ENCODE measurements around the gene SP140L.
"Not testable (repeated sequence)": the region's sequence is repeated elsewhere in the genome, so short reads cannot be mapped to it uniquely, and the experiment has no call there.

The SP140L gene

GRCh38 chr2:230435431-230435830, 108.4 kb downstream of the SP140L start:
- H3K27ac ChIP-seq: peak overlapping the region; percentile 52
- H3K27me3 ChIP-seq: no peaks in the 10 kb centered on the region
- TF ChIP-seq, protein P1, sequence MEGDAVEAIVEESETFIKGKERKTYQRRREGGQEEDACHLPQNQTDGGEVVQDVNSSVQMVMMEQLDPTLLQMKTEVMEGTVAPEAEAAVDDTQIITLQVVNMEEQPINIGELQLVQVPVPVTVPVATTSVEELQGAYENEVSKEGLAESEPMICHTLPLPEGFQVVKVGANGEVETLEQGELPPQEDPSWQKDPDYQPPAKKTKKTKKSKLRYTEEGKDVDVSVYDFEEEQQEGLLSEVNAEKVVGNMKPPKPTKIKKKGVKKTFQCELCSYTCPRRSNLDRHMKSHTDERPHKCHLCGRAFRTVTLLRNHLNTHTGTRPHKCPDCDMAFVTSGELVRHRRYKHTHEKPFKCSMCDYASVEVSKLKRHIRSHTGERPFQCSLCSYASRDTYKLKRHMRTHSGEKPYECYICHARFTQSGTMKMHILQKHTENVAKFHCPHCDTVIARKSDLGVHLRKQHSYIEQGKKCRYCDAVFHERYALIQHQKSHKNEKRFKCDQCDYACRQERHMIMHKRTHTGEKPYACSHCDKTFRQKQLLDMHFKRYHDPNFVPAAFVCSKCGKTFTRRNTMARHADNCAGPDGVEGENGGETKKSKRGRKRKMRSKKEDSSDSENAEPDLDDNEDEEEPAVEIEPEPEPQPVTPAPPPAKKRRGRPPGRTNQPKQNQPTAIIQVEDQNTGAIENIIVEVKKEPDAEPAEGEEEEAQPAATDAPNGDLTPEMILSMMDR (IDR thresholded peaks at IDR 0.05): no peak
- no peaks in the 10 kb centered on the region for H3K9me3 ChIP-seq
- H3K4me3 ChIP-seq (ENCODE audit: low read depth in 1 of 2, low read length in 1 of 2): no peak overlapping the region
- peaks cover 27 to 42% of the 10 kb centered on the region in 2 experiments for H3K4me1 ChIP-seq (ENCODE audit: control insufficient read depth in 1 of 2, insufficient read depth in 1 of 2, low read depth in 1 of 2, low read length in 1 of 2)
- no peaks in the 10 kb centered on the region for H3K36me3 ChIP-seq

DNA sequence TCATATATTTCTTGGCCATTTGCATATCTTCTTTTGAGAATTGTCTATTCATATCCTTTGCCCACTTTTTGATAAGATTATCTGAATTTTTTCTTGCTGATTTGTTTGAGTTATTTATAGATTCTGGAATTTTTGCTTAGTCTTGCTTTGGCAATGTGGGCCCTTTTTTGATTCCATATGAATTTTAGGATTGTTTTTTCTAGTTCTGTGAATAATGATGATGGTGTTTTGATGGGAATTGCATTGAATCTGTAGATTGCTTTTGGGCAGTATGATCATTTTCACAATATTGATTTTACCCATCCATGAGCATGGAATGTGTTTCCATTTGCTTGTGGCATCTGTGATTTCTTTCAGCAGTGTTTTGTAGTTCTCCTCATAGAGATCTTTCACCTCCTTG, 112.1 kb downstream of the SP140L start:
- H3K4me1 ChIP-seq (ENCODE audit: control insufficient read depth in 1 of 2, insufficient read depth in 1 of 2, low read depth in 1 of 2, low read length in 1 of 2): peaks cover 43 to 45% of the 10 kb centered on the region in 2 experiments
- H3K36me3 ChIP-seq: peaks cover 15% of the 10 kb centered on the region
- peak overlapping the region; percentile 82 for H3K27ac ChIP-seq
- not testable (repeated sequence) for H3K4me3 ChIP-seq (ENCODE audit: low read depth in 1 of 2, low read length in 1 of 2); H3K27me3 ChIP-seq; H3K9me3 ChIP-seq

DNA sequence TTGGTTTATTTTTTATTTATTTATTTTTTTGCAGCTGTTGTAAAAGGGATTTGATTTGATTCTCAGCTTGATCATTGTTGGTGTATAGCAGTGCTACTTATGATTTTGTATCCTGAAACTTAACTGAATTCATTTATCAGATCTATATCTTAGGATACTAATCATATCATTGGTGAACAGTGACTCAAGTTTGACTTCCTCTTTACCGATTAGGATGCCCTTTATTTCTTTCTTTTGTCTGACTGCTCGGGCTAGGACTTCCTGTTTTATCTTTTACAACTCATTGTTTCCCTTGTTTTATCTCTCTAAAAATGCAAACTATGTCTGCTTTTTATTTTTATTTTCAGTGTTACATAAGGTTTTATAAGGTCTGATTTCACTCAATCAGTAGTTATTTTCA, 112.6 kb downstream of the SP140L start:
- peak overlapping the region; percentile 39 to 42 for H3K4me3 ChIP-seq (ENCODE audit: low read depth in 1 of 2, low read length in 1 of 2)
- peaks cover 41 to 44% of the 10 kb centered on the region in 2 experiments for H3K4me1 ChIP-seq (ENCODE audit: control insufficient read depth in 1 of 2, insufficient read depth in 1 of 2, low read depth in 1 of 2, low read length in 1 of 2)
- TF ChIP-seq, protein P1 (IDR thresholded peaks at IDR 0.05): no peak
- no peaks in the 10 kb centered on the region for H3K27me3 ChIP-seq
- H3K36me3 ChIP-seq: peaks cover 20% of the 10 kb centered on the region
- H3K27ac ChIP-seq: peak overlapping the region; percentile 82
- no peaks in the 10 kb centered on the region for H3K9me3 ChIP-seq

DNA sequence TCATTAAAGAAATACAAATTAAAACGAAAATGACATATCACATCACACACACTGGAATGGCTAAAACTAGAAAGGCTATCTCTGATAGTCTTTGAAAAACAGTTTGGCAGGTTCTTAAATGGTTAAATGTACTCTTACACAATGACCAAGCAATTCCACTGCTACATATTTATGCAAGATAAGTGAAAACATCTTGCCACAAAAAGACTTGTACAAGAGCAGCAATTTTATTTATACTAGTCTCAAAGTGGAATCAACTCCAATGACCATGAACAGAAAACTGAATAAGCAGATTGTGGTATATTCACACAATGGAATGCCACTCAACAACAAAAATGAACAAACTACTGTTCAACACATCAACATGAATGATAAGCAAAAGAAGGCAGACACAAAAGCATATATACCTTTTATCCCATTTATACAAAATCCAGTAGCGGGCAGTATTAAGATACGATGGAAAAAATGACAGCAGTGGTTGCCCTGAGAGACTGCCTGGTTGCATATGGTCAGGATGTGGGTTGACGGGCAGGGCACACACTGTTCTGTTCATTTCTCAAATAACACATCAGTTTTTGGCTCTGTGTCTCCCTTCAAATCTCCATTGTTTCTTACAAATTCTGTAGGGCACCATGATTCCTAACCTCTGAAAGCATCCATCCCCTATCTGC, 114.4 kb downstream of the SP140L start:
- H3K4me3 ChIP-seq (ENCODE audit: low read depth in 1 of 2, low read length in 1 of 2): peak overlapping the region in 1 of 2 experiments; percentile 4
- H3K27me3 ChIP-seq: no peaks in the 10 kb centered on the region
- peaks cover 31 to 33% of the 10 kb centered on the region in 2 experiments for H3K4me1 ChIP-seq (ENCODE audit: control insufficient read depth in 1 of 2, insufficient read depth in 1 of 2, low read depth in 1 of 2, low read length in 1 of 2)
- peaks cover 38% of the 10 kb centered on the region for H3K36me3 ChIP-seq
- H3K9me3 ChIP-seq: no peaks in the 10 kb centered on the region
- TF ChIP-seq, protein P1 (IDR thresholded peaks at IDR 0.05): no peak
- peak overlapping the region; percentile 82 for H3K27ac ChIP-seq

DNA sequence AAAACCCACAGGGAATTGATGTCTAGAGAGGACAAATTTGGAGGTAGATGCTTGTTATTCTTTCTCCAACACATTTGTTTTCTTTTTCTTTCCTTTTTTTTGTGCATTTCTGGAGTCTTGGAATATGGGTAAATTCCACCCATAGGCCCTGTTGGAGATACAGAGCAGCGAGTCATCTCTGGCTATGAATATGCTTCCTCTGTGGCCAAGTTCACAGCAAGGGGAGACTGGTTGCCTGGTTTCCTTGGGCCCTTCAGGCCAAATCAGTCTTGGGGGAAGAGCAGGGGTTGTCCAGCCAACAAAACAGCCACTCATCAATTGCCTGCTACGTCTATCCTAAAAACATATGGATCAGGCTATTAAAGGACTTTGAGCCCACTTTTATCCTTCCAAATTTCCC, 116.5 kb downstream of the SP140L start:
- TF ChIP-seq, protein P1 (IDR thresholded peaks at IDR 0.05): no peak
- Histone ChIP-seq H3K9me3 (no peaks in the 10 kb centered on the region), H3K4me1 (ENCODE audit: control insufficient read depth in 1 of 2, insufficient read depth in 1 of 2, low read depth in 1 of 2, low read length in 1 of 2) (peaks cover 32 to 37% of the 10 kb centered on the region in 2 experiments), H3K27ac (peak overlapping the region; percentile 32), H3K4me3 (ENCODE audit: low read depth in 1 of 2, low read length in 1 of 2) (no peak overlapping the region), H3K27me3 (no peaks in the 10 kb centered on the region), H3K36me3 (peaks cover 58% of the 10 kb centered on the region)

GRCh38 chr2:230444832-230445231, 117.8 kb downstream of the SP140L start:
- no peaks in the 10 kb centered on the region for H3K9me3 ChIP-seq
- H3K27ac ChIP-seq: peak overlapping the region; percentile 13
- H3K4me1 ChIP-seq (ENCODE audit: control insufficient read depth in 1 of 2, insufficient read depth in 1 of 2, low read depth in 1 of 2, low read length in 1 of 2): peaks cover 27 to 31% of the 10 kb centered on the region in 2 experiments
- H3K4me3 ChIP-seq (ENCODE audit: low read depth in 1 of 2, low read length in 1 of 2): no peak overlapping the region
- peaks cover 71% of the 10 kb centered on the region for H3K36me3 ChIP-seq
- H3K27me3 ChIP-seq: no peaks in the 10 kb centered on the region
- TF ChIP-seq, protein P1 (IDR thresholded peaks at IDR 0.05): no peak
